ENCODE data around the gene USP4.

USP4 gene

DNA sequence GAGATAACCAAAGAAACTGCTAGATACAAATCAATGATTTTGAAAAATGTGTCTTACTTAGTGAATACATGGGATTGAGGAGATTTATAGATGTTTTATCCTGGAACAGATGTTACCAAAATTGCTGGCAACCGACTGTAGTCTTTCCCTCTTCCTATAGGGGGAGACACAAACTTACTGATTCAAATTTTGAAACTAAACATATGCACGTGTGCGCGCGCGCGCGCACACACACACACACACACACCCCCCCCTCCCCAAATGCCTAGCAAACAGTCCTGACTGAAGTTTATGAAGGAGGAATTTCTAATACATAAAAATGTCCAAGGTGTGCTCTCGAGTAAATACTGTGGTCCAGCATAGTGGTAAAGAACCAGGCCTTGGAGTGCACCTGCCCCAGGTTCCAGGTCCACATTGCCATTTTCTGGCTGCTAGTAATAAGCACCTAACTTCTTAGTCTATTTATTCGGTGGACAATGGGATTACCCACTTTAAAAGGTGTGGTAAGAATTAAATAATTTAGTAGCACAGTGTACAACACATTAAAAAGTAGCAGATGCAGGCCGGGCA lies 44.3 kb downstream of the USP4 start:
- DNase-seq = no peak

- DNase-seq = no peak
Observed at GRCh38 chr3:49294343-49294742, 45.5 kb downstream of the USP4 start.

- no peak for DNase-seq
Observed at GRCh38 chr3:49283997-49284396, 55.9 kb downstream of the USP4 start.

GRCh38 chr3:49279376-49279775 lies 60.5 kb downstream of the USP4 start:
- DNase-seq = no peak

GRCh38 chr3:49278548-49278947 lies 61.3 kb downstream of the USP4 start:
- no peak for DNase-seq

DNA sequence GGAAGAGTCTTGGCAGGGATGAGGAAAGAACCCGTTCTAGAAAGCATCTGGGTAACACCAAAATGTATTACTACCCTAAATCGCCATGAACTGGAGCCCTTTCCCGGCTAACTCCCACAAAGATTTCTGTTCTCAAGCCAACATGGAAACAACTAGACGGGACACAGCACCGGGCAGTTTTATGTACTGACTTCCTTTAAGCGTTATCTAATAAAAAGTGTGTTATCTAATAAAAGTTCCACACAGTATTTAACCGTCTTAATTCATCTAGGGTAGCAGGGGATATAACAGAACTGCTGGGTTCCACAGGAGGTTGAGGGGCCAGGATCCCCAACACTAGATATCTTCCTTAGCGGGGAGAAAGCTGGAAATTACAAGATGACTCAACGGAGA lies 62.5 kb downstream of the USP4 start:
- no peak for DNase-seq

DNA sequence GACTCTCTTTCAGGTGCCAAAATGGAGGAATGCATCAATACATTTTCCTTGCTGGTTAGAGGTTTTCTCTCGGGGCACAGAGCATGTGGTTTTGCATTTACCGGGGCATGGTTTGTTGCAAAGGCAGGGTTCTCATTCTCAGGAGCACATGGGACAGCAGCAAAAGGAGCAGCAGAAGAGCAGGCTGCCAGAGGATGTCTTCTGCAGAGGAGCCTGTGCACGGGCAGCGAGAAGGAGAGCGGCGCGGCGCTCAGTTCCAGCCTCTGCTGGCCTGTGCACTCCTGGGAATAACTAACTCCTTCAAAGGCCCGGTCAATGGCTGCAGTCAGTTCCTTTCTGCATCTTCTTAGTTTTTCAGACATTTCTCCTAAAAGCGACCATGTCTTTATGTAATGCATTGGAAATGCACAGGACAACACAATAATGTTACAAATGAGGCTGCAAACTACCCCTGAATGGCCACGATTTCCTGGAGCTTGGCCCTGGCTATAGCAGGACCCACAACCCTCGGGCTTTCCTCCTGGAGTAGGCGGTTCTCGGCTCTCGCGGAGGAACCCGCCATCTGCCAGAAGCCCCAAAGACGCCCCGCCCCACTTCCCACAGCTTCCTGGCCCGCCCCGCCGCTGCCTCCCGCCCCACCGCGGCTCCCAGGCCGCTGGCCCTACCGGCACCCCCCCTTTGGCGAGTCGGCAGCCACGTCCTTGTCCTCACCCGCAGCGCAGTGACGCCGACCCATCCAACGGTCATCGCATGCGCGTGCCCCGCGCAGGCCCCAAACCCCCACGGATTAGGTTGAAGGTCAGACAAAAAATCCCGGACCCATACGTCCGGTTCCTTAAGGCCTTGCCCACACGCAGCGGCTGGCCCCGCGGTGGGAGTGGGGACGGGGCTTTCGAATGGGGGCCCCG lies 63.1 kb downstream of the USP4 start, which contains the start of gene C3orf62:
TSS of gene C3orf62 (minus strand) at position 758 of the 908 bp plus-strand sequence. CDS start at position 398, 360 bp downstream.
- peak; percentile 24 to 53 (median 50) for DNase-seq

GRCh38 chr3:49273825-49274532 lies 65.9 kb downstream of the USP4 start:
- no peak for DNase-seq

DNA sequence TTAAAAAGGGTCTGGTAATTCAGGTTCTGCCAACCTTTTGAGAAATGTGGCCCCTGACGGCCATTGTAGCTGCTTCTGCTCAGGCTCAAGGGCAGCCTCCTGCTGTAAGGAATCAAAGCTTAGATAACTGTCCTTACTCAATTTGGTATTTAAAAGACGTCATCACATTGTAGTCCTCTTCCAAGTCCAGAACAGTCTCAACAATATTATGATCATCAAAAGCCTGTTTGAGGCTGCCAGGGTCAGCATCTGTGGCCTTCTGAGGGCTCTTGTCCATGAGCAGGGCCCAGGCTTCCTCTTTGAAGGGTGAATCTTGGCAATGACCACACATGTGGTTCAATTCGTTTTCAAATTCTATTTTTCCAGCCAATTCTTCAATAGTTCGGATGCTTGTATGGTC lies 68.8 kb downstream of the USP4 start:
- DNase-seq = no peak

GRCh38 chr3:49270156-49270500 lies 69.7 kb downstream of the USP4 start:
- DNase-seq = no peak

DNA sequence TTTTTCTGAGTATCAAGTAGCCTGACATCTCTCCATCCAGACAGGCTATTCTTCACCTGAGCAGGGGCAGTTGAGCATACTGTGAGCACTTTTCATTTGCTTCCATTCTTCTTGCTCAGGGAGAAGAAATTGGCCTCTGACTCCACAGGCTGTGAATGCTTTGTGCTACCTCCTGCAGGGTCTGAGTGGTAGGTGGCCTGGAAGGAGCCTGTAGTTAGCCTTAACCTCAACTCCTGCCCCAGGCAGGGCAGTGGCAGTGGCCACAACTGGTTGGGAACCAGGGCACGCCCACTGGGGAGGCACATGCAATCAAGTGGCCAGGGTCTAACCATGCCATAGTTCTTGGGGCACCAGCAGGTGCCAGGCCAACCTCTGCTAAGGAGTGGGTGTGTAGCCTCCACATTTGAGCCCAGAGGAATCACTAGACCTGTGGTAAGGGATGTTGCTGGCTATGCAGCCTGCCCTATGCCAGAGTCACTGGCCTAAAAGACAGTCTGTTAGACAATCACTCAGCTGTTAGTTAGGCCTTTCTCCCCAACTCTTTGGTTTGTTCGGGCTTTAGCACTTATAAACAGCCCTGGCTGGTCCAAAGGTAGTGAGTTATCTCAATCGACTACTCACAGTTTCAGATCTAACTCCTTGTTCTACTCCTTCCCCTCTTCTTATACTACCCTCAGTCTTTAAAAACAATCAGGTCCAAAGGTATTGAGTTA lies 70.3 kb downstream of the USP4 start:
- no peak for DNase-seq

- DNase-seq = no peak
Observed at GRCh38 chr3:49266410-49267095, 73.3 kb downstream of the USP4 start.

- DNase-seq = no peak
Observed at GRCh38 chr3:49265661-49266386, 74.0 kb downstream of the USP4 start.

DNA sequence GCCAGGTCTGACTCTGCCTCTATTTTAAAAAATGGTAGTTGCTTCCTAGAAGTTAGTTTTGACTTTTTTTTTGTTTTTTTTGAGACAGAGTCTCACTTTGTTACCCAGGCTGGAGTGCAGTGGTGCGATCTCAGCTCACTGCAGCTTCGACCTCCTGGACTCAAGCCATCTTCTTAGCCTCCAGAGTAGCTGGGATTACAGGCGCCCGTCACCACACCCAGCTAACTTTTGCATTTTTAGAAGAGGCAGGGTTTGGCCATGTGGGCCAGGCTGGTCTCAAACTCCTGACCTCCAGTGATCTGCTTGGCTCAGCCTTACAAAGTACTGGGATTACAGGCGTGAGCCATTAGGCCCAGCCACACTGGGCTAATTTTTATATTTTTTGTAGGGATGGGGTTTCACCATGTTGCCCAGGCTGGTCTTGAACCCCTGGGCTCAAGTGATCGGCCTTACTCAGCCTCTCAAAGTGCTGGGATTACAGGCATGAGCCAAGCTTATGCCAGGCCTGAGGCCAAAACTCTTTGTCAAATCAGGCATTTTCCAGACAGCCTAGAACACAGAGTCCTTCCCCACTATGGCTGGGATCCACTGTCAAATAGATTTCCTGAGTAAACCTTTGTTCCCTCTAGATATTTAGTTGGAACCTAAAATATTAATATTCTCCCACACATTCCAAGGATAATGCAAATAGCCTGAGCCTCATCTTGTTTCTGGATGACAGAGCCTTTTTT lies 76.5 kb downstream of the USP4 start:
- no peak for DNase-seq

DNA sequence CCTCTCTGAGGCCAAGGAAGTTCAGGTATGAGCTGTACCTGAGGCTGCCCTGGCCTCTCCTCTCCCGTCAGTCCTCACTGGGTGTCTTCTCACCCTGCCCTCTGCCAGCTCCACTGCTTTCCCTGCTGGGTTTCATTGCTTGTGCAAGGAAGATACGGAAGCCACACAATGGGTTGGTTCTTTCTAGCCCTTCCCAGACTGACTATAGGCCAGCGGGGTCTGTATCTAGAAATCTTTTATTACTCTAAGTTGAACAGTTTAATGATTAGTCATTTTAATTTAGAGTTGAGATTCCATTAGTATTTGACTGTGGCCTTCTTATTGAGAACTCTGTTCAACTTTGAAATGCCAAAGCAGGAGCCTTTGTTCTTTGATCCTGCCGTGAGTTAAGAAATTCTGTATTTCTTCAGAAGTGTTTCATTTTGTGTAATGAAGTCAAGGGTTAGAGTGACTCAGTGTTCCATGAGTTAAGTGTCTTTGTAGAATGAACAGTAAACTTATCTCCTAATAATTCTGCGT lies 79.0 kb downstream of the USP4 start:
- DNase-seq = no peak

- no peak for DNase-seq
Observed at GRCh38 chr3:49257187-49257586, 82.7 kb downstream of the USP4 start.

DNA sequence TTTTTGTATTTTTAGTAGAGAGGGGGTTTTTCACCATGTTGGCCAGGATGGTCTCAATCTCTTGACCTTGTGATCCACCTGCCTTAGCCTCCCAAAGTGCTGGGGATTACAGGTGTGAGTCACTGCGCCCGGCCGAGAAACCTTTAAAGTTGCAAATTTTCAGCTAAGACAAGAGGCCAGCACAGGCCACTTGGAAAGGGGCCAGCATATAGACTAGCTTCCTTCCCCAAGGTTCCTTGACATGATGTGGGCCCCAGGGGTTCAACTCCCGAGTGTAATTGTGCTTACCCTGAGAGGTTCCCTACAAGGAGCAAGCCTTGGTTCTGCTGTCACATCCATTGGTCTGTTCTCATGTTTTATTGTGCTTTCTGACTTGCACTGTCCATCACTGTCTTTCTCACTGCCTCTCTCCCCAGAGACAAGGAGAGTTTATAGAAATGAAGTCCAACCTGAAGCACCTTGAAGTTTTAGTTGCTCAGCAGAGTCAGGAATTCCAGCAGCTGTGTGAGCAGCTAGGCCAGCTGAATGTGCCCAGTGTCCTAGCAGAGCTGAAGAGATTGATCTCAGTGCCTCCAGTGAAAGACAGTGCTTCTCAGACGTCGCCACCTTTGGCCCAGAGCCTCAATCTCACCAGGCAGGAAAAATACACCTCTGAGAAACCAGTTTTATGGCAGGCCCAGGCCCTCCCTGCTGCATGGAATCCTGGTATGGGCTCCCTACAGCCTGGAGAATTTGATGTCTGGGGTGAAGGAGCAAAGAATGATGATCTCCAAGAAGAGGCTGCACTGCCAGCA lies 83.9 kb downstream of the USP4 start:
- DNase-seq = no peak

DNA sequence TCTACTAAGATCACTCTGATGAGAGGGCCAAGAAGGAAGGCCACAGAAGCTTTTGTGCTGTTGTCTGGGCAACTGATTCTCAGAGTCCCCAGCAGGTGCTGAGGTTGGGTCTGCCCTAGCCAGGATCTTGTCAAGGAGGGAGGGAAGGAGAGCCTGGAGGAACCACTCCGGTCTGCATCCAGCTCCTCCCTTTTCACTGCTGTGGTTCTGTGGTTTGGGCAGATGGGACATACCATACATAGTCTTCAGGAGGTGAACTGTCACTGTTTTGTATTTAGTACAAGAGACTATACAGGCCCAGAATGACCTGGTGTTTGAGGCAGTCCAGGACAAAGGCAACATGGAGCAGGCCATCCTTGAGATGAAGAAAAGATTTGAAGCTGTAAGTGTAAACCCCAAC lies 84.7 kb downstream of the USP4 start:
- DNase-seq = no peak

DNA sequence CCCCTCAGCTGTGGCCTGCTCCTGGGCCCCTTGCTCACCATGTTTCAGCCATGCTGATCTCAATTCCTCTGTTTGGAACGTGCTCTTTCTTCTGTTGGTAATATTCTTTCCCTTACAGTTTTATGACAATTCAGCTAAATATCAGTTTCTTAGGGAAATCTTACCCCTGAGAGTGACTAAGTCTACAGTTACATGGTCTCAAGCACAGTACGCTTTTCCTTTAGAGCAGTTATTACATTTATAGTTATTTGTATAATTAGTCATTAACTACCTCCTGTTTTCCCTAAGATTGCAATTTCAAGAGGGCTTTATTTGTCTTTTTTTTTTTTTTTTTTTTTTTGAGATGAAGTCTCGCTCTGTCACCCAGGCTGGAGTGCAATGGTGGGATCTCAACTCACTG lies 86.3 kb downstream of the USP4 start:
- DNase-seq = no peak

- no peak for DNase-seq
Observed at GRCh38 chr3:49248840-49249227, 91.0 kb downstream of the USP4 start.

Measured in activated CD4-positive, CD25-positive, alpha-beta regulatory T cell (primary cell).